Fibroblast of lung (primary cell): ENCODE data around the gene AICDA. TPM values are rescaled to one million over a fixed set of nuclear protein-coding genes. Genes with fewer than 3 reads are reported as not detected.

Experiments used
- DNase-seq, 2 donors: peaks; one replicate each; pipeline versions ENCODE4 v3.0.0 to v3.0.0-alpha.2; 2010; ENCODE audit warnings: low read depth in 2 of 2
- H2AFZ ChIP-seq: 2 replicates; pipeline ENCODE4 v1.5.1; 2012; ENCODE audit warnings: low read length, control low read depth, inconsistent platforms
- H3K27ac ChIP-seq: 2 replicates; pipeline ENCODE4 v1.5.1; 2011; ENCODE audit warnings: low read length, control low read depth; ENCODE audit not compliant: insufficient read depth
- H3K27me3 ChIP-seq: 2 replicates; pipeline ENCODE4 v1.5.1; 2011; ENCODE audit warnings: mild to moderate bottlenecking, low read length; ENCODE audit not compliant: control insufficient read depth, insufficient read depth
- H3K36me3 ChIP-seq: 2 replicates; pipeline ENCODE4 v1.5.1; 2011; ENCODE audit warnings: low read length; ENCODE audit not compliant: control insufficient read depth, insufficient read depth
- H3K4me1 ChIP-seq: 2 replicates; pipeline ENCODE4 v1.5.1; 2011; ENCODE audit warnings: low read length; ENCODE audit not compliant: control insufficient read depth, insufficient read depth; ENCODE audit errors: extremely low read depth
- H3K4me2 ChIP-seq: 2 replicates; pipeline ENCODE4 v1.5.1; 2011; ENCODE audit warnings: low read length, control low read depth; ENCODE audit not compliant: insufficient read depth; ENCODE audit errors: extremely low read depth
- H3K4me3 ChIP-seq, 4 experiments: fragments of 200-600 bp in 1 of 4; sonication (generic) in 1 of 4; replicated peaks in 1 of 4; 2 replicates each; pipeline ENCODE4 v1.5.1; 2011 to 2016; ENCODE audit warnings: low read length in 4 of 4, low read depth in 3 of 4, mild to moderate bottlenecking in 3 of 4, control low read depth in 2 of 4, inconsistent platforms in 1 of 4, mixed read lengths in 1 of 4; ENCODE audit not compliant: insufficient read depth in 1 of 4; ENCODE audit errors: control extremely low read depth in 1 of 4
- H3K79me2 ChIP-seq: 2 replicates; pipeline ENCODE4 v1.5.1; 2012; ENCODE audit warnings: mild to moderate bottlenecking, low read length, inconsistent platforms; ENCODE audit not compliant: control insufficient read depth, insufficient read depth
- H3K9ac ChIP-seq: 2 replicates; pipeline ENCODE4 v1.5.1; 2011; ENCODE audit warnings: mild to moderate bottlenecking, low read length, control low read depth; ENCODE audit not compliant: insufficient read depth
- H3K9me3 ChIP-seq: 2 replicates; pipeline ENCODE4 v1.5.1; 2012; ENCODE audit warnings: low read depth, low read length; ENCODE audit not compliant: control insufficient read depth, insufficient read depth
- H4K20me1 ChIP-seq: 2 replicates; pipeline ENCODE4 v1.5.1; 2011; ENCODE audit warnings: low read length; ENCODE audit not compliant: control insufficient read depth, insufficient read depth; ENCODE audit errors: extremely low read depth
- EZH2 ChIP-seq: IDR thresholded peaks from 2 replicates; pipeline ENCODE4 v1.5.1; 2012; ENCODE audit warnings: low read length, control low read depth, mild to moderate bottlenecking; ENCODE audit errors: missing control alignments
- polyA plus RNA-seq, 2 donors: library from polyadenylated mRNA; depleted of rRNA in 1 of 2; stranded (reverse) in 1 of 2; unstranded in 1 of 2; fragments of >200 nt; gene quantifications; 2 replicates each; pipeline ENCODE4 v1.2.1, GENCODE V29; 2011 to 2012; ENCODE audit warnings: missing spikeins in 1 of 2
- total RNA-seq: library from RNA; depleted of rRNA; stranded (reverse); fragments of >200 nt; gene quantifications from 2 replicates; pipeline ENCODE4 v1.2.1, GENCODE V29; 2014
- TF ChIP-seq, protein P1 (sequence below), 2 donors: IDR thresholded peaks in 1 of 2; conservative IDR thresholded peaks in 1 of 2; 1 replicate in 1 of 2; 2 replicates in 1 of 2; pipeline ENCODE4 v1.5.1; 2011 to 2012; ENCODE audit warnings: low read length in 2 of 2, control low read depth in 1 of 2, inconsistent platforms in 1 of 2, low read depth in 1 of 2, mild to moderate bottlenecking in 1 of 2

The AICDA gene
- total and polyA plus RNA-seq, 2 donors (not counting 1 experiment from before 2014, with no cell fraction given) = not detected

DNA sequence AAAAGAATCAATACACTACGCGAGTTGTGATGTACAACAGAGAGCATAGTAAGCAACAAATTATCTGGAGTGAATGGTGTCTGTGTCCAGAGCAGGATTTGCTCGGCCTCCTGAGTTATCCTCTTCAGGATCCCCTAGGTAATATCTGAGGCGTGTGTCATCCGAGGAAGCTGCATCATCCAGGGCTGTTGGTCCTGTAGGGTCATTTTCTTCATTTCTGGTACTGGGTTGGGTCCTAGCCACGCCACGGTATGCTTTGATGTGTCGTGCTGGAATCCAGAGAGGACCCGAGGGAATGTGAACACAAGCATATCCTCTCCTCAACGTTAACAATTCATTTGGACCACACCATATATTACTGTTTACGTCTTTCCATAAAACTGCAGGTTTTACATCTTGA, 53.0 kb downstream of the AICDA start:
- Histone ChIP-seq H3K9ac (no peak overlapping the region), H4K20me1 (no peaks in the 10 kb centered on the region), H3K79me2 (no peaks in the 10 kb centered on the region), H3K4me2 (no peak overlapping the region), H3K36me3 (no peaks in the 10 kb centered on the region), H3K27me3 (no peaks in the 10 kb centered on the region), H3K9me3 (no peaks in the 10 kb centered on the region), H3K4me3 (no peak overlapping the region), H2AFZ (no peak overlapping the region), H3K4me1 (no peaks in the 10 kb centered on the region), H3K27ac (no peak overlapping the region)
- TF ChIP-seq EZH2 = no peak
- TF ChIP-seq, protein P1, sequence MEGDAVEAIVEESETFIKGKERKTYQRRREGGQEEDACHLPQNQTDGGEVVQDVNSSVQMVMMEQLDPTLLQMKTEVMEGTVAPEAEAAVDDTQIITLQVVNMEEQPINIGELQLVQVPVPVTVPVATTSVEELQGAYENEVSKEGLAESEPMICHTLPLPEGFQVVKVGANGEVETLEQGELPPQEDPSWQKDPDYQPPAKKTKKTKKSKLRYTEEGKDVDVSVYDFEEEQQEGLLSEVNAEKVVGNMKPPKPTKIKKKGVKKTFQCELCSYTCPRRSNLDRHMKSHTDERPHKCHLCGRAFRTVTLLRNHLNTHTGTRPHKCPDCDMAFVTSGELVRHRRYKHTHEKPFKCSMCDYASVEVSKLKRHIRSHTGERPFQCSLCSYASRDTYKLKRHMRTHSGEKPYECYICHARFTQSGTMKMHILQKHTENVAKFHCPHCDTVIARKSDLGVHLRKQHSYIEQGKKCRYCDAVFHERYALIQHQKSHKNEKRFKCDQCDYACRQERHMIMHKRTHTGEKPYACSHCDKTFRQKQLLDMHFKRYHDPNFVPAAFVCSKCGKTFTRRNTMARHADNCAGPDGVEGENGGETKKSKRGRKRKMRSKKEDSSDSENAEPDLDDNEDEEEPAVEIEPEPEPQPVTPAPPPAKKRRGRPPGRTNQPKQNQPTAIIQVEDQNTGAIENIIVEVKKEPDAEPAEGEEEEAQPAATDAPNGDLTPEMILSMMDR (conservative IDR thresholded peaks at IDR 0.05 in 1 of 2, IDR thresholded peaks at IDR 0.05 in 1 of 2; ENCODE audit: low read depth in 1 of 2, low read length in 2 of 2) = no peak
- DNase-seq = peak in 1 of 2 donors; percentile 8

DNA sequence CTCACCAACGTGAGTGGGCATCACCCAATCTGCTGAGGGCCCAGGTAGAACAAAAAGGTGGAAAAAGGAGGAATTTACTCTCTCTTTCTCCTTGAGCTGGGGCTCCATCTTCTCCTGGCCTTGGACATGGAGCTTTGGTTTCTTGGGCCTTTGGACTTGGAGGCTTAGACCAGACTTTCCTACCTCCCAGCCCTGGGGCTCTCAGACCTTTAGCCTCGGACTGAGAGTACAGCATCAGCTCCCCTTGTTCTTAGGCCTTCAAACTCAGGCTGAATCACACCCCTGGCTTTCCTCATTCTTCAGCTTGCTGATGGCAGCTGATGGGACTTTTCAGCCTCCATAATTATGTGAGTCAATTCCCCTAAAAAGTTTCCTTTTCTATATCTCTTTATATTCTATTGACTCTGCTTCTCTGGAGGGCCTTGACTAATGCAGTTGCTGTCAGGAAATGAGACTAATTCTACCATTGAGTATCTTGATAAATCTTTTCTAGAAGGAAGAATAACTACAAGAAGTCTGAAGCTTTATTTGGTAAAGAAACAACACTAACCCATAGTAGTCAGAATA, 56.0 kb downstream of the AICDA start:
- H3K36me3 ChIP-seq = no peaks in the 10 kb centered on the region
- H3K27me3 ChIP-seq = no peaks in the 10 kb centered on the region
- no peak overlapping the region for H3K4me3 ChIP-seq
- H3K9me3 ChIP-seq = no peaks in the 10 kb centered on the region
- no peak overlapping the region for H2AFZ ChIP-seq
- no peak overlapping the region for H3K4me2 ChIP-seq
- no peaks in the 10 kb centered on the region for H3K4me1 ChIP-seq
- DNase-seq = no peak
- TF ChIP-seq, protein P1 (conservative IDR thresholded peaks at IDR 0.05 in 1 of 2, IDR thresholded peaks at IDR 0.05 in 1 of 2; ENCODE audit: low read depth in 1 of 2, low read length in 2 of 2) = no peak
- TF ChIP-seq EZH2 = no peak
- H3K9ac ChIP-seq = no peak overlapping the region
- no peak overlapping the region for H3K27ac ChIP-seq
- no peaks in the 10 kb centered on the region for H3K79me2 ChIP-seq
- no peaks in the 10 kb centered on the region for H4K20me1 ChIP-seq

DNA sequence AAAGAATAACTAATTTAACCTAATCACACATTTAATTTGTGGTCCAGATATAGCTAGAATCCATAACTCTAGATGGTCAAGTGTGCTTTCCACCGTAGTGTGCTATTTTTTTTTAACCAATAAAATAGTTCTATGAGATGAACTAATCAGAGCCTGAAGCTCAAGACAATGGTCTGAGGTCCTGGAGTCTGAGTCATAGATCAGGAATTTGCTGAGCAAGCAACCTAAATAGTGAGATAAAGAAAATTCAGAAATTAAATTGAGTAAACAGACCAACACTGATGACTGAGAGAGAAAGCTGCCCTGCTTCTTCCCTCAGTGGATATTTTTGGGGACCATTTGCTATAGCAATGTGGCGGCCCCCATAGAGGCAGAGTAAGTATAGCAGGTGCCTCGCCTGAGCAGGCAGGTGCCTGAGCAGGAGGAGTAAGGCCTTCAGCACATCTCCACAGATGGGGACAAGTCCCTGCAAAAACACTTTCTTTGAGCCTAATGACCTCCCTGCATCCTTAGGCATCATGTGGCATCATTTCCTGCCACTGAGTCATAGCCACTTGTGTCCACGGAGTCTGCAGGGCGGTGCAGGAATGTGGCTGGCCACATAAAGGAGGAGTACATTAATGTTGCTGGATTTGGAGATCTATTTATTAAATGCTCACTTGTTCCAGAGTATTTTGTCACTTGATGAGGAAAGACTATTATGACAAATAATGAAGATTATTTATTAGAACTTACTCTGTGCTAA, 58.0 kb downstream of the AICDA start:
- no peak overlapping the region for H3K4me2 ChIP-seq
- no peaks in the 10 kb centered on the region for H3K79me2 ChIP-seq
- DNase-seq = peak; percentile 11 to 60
- H3K36me3 ChIP-seq = no peaks in the 10 kb centered on the region
- no peaks in the 10 kb centered on the region for H3K4me1 ChIP-seq
- no peaks in the 10 kb centered on the region for H3K9me3 ChIP-seq
- no peaks in the 10 kb centered on the region for H4K20me1 ChIP-seq
- no peaks in the 10 kb centered on the region for H3K27me3 ChIP-seq
- no peak overlapping the region for H2AFZ ChIP-seq
- TF ChIP-seq, protein P1 (conservative IDR thresholded peaks at IDR 0.05 in 1 of 2, IDR thresholded peaks at IDR 0.05 in 1 of 2; ENCODE audit: low read depth in 1 of 2, low read length in 2 of 2) = no peak
- no peak for TF ChIP-seq EZH2
- no peak overlapping the region for H3K9ac ChIP-seq
- no peak overlapping the region for H3K4me3 ChIP-seq
- H3K27ac ChIP-seq = no peak overlapping the region
